Inferior parietal cortex (tissue), 1 donor: ENCODE results near the gene SETSIP.
A peak's percentile ranks its signal among the peaks of the same experiment; 100 is the strongest.
"Not testable (repeated sequence)": the region's sequence is repeated elsewhere in the genome, so short reads cannot be mapped to it uniquely, and the experiment has no call there.

Experiments used
- DNase-seq: peaks from one replicate; pipeline ENCODE4 v3.0.0-alpha.2; 2016; ENCODE audit errors: extremely low spot score

The SETSIP gene, protein sequence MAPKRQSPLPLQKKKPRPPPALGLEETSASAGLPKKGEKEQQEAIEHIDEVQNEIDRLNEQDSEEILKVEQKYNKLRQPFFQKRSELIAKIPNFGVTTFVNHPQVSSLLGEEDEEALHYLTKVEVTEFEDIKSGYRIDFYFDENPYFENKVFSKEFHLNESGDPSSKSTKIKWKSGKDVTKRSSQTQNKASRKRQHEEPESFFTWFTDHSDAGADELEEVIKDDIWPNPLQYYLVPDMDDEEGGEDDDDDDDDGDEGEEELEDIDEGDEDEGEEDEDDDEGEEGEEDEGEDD

DNA sequence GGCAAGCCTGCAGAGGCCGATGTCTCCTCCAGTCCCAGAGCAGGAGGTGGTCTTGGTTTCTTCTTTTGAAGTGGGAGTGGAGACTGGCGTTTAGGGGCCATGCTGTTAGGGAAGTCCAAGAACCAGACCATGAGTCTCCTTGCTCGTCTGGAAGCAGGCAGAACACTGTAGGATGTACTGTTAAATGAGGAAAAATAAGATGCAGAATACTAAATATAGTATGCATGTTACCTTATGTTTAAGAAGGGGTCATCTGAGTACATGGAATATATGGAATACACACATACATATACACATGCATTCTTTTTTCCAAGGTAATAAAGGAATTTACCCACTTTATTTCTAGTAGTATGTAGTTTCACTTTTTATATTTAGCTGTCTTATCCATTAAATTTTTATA is at the start of gene SETSIP:
SETSIP (minus strand) TSS at position 101 of the 400 bp plus-strand sequence; CDS start at position 101, 0 bp downstream.
- no peak for DNase-seq

DNA sequence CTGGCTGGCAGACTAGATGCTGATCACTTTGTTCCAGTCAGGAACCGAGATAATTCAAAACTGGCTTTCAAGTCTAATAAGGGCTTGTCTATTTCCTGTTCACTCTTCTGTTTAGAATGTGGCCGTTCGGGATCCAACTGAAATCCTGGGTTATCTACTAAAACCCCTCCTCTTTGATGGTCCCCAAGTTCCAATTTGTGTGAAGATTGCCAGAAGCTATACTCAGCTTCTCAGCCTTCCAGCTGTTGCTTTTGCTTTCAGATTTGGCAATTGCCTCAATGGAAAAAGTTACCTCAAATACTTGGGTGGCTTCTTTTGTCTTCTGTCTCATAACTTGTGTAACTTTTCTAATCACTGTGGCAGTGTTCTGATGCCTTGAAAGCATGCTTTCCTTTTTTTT is 48.7 kb upstream of the SETSIP start:
- no peak for DNase-seq

DNA sequence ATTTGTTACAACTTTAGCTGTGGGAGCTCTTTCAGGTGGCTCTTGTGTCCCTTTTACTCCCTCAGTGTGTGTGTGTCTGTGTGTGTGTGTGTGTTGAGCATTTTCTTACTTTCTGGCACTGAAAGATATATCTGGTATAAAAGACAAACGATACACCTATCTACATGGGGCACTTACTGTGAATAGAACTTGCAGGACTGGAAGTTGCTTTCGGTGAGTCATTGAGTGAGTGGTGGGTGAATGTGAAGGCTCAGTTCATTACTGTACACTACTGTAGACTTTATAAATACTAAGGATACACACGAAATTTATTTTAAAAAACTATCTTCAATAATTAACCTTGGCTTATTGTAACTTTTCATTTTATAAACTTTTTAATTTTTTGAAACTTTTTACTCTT is 43.6 kb upstream of the SETSIP start:
- DNase-seq: no peak

DNA sequence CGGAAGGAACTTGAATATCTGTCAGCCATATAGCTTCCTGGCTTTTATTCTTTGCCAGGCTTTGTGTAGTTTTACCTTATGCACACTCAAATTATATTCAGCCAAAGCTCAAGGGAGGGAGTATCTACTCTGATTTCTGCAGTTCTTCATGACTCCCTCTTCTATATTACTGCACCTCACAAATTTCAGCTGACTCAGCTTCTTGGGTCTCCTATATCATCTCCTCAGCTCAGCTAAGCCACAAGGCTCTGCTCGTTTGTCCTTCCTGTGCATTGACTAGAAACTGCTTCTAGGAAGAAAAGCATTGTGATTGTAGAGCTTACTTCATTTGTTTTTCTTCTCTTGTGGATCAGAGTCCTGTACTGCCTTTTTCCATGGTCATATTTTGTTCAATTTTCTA is 42.3 kb upstream of the SETSIP start:
- no peak for DNase-seq

DNA sequence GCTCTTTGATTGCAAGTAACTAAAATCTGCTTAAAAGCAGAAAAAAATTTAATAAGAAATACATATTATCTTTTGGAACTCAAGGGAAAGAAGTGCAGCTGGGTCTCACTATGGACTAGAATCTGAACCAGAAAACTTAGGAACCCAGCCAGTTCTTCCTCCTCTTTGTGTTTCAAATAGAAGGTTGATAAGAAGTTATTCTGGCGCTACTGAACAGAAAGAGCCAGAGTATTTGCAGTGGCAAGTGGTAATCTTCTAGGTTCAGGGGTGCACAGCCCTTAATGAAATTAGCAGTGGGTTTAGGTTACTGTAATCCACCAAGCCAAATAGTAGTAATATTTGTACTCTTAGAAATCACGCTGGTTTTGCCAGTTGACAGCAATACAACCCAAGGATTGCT is 33.4 kb upstream of the SETSIP start:
- no peak for DNase-seq

DNA sequence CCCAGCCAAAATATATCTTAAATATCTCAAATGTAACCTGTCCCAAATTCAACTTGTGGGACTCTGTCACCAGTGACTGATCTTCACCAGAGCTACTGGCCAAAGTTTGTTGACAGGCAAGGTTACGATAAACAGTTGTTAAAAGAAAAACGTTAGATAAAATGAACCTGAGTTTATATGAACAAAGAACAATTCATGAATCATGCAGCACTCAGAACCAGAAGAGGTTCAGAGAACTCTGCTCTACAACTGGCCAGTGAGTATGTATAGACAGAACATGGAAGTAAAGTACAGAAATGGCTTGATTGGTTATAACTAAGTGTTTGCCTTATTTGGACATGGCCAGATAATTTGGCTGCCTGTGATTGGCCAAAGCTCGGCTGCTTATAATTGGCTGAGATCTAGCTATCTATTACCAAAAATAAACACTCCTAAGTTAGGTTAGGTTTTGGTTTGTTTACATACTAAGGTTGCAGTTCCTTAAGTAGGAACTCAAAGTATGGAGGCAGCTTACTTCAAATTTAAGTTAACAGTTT is 30.4 kb upstream of the SETSIP start:
- DNase-seq: no peak

DNA sequence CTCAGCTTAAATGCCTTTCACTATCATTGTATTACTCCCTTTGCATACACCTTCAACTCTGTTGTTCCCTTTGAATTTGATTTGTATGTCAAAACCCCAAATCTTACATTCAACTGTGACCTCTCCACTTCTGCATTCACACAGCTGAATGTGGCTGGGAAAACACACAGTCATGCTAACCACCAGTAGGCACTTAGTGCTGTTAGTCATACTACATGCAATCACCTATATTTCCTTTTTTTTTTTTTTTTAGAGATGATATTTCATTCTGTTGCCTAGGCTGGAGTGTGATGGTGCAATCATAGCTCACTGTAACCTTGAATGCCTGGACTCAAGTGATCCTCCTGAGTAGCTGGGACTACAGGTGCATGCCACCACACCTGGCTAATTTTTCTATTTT is 21.1 kb upstream of the SETSIP start:
- DNase-seq: no peak

DNA sequence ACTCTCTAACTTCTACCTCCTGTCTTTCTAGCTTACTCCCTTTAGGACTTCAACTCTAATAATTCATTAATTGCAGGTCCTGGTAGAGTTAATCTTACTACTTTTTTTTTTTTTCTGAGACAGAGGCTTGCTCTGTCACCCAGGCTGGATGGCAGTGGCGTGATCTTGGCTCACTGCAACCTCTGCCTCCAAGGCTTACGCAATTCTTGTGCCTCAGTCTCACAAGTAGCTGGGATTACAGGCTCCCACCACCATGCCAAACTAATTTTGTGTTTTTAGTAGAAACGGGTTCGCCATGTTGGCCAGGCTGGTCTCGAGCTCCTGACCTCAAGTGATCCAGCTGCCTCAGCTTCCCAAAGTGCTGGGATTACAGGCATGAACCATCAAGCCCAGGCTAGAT is 20.7 kb upstream of the SETSIP start:
- no peak for DNase-seq

DNA sequence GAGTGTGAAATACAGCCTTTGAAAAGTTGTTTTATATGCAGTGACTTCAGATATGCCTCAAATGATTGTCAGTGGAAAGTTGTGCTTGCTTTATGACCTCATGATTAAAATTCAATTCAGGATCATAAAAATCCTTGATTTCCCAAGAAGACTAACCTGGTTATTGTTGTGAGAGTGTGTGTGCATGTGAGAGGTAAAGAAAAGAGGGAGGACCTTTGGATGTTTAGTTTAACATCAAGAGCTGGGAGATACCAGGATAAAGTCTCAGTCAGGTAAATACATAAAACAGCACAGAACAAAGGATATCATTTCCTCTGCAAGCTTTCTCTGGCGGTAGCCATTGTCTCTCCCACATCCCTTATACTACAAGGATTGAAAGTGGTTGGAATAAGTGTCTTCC is 19.4 kb upstream of the SETSIP start:
- DNase-seq: no peak

DNA sequence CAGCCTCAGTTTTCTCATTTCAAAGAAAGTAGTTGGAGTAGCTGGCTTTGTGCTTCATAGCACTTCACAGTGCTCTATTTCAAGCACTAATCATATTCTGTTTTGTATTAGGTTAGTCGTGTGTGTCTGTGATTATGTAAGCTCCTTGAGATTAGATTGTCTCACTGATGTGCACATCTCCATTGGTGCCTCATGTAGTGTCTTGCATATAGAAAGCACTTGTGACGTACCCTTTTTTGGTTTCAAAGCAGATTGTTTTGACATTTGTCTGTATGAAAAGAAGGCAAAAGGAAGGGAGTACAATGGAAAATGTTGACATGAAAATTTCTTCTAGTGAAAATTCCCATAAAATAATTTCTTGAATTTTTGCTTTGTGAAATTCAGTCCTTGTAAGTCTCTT is 18.9 kb upstream of the SETSIP start:
- DNase-seq: no peak

DNA sequence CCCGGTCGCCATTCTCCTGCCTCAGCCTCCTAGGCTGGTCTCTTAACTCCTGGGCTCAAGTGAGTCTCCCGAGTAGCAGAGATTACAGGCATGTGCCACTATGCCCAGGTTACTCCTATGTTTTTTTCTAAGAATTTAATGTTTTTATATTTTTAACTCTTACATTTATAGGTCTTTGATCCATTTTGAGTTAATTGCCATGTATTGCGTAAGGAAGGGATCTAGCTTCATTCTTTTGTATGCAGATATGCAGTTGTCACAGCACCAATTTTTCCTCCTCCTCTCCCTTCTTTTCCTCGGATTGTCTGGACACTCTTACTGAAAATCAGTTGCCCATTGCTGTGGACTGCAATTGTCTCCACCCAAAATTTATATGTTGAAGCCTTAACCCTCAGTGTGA is 16.4 kb upstream of the SETSIP start:
- DNase-seq: no peak

DNA sequence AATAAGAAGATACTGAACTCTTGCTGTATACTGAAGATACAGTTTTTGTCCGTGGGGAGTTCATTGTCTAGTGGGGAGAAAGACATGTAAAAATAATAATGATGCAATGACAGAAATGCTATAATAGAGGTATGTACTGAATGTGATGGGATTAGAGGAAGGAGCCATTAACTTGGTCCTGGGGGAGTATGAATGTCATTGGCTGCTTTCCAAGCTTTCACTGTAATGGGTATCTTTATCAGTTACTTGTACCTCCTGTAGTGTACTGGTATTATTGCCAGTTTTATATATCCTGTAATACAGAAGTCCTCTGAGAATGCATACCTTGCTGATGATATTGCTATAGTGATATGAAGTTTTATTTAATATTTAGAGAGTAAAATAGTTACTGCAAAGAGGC is 12.3 kb upstream of the SETSIP start:
- DNase-seq: no peak

DNA sequence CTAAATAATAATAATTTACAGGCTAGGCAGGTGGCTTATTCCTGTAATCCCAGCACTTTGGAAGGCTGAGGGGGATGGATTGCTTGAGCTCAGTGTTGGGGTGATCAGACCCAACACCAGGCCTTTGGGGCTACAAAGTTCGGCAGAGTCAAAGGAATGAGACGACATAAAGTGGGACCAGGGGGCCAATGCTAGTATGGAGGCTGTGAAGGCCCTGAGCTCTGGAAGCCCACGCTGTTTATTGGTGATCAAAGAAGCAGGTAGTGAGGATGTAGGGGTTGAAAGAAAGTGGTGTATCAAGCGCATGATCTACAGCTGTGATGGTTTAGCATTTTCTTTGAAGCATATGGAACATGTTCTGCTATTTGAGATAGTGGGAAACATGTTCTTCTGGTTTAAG is 10.5 kb upstream of the SETSIP start:
- DNase-seq: no peak

DNA sequence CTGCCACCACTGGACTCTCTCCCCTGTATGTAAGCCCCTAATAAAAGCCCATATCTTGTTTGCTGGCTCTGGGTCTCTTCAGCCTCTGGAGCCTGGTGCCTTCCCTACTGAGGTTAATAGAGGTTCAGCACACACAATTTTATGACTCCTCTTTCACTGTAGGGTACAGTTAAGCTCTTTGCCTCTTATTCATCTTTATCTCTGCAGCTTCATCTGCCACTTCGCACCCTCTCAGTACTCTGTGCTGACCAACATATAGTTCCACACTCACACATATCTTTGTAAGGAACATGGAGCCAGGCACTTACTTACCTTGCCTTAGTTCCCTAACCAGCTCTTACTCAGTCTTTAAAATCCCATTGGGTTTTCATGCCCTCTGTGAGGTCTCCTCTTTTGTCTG is 9.4 kb upstream of the SETSIP start:
- DNase-seq: no peak

DNA sequence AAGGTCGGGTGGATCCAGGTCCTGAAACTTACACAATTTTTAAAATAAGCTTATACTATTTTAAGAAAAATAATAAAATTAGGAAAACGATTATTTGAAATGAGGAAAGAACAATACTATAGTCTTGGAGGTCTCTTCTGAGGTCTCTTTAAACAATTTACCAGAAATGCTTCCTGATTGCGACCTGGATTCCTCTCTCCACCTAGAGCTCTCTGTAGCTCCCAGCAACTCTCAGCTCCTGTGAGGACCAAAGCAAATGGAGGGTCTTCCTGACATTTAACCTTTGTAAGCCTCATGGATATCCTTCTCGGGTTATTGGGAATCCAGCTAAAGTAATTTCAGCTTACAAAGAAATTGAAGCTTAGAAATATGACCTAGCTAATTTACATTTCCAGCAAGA is 5.8 kb upstream of the SETSIP start:
- no peak for DNase-seq

DNA sequence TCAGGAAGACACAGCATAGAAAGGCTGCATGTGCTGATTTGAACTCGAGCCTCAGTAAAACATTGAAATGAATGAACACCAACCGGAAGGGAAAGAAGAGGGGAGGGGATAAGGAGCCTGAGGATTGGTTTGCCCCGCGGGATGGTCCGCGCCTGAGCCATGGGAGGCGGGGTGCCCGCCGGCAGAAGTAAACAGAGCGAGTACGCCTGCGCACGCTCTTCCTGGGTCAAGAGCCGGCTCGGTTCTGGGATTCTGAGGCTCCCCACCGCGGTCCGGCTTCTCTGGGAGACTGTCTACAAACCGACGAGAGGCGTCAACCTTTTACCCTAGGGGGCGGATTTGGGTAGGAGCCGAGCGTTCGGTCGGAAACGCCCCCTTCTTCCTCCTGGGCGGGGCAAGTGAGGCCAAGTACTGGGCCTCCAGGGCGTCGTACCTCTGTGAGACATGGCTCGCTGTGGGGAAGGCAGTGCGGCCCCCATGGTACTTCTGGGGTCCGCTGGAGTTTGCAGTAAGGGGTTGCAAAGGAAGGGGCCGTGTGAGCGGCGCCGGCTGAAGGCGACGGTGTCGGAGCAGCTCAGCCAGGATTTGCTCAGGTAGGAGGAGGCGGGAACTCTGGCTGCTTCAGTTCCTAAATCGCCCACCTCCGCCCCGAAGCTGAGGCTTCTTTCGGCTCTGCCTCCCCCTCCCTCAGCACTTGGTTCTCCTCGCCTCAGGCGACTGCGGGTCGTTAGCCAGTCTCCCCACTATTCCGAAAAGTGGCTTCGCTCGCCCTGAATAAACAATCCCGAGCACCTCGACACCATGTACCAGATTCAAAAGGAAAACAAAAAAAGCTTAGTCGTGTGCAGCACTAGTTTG is 5.1 kb upstream of the SETSIP start, which contains the start of gene BTBD8:
BTBD8 (plus strand) TSS at position 218 of the 858 bp plus-strand sequence; CDS start at position 445, 227 bp downstream.
- DNase-seq: peak; percentile 88

DNA sequence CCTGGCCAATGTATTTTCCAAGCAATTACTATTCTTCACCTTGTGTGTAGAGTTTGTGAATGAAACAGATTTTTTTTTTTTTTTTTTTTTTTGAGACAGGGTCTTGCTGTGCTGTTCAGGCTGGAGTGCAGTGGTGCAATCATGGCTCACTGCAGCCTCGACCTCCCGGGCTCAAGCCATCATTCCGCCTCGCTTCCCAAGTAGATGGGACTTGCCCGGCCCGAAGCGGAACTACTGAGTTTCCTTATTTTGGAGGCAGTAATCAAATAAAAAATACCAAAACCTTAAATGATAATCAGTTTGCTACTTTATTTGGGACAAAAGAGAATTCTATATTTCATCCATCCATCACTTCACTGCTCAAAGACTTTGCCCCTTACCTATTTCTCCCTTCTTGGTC is 4.2 kb upstream of the SETSIP start:
- DNase-seq: no peak

DNA sequence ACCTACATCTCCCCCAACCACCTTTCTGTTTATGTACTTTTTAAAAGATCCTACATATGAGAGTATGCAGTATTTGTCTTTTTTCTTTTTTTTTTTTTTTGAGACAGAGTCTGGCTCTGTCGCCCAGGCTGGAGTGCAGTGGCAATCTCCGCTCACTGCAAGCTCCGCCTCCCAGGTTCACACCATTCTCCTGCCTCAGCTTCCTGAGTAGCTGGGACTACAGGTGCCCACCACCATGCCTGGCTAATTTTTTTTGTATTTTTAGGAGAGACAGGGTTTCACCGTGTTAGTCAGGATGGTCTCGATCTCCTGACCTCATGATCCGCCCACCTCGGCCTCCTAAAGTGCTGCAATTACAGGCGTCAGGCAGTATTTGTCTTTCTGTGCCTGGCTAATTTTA is 2.9 kb upstream of the SETSIP start:
- not testable (repeated sequence) for DNase-seq

DNA sequence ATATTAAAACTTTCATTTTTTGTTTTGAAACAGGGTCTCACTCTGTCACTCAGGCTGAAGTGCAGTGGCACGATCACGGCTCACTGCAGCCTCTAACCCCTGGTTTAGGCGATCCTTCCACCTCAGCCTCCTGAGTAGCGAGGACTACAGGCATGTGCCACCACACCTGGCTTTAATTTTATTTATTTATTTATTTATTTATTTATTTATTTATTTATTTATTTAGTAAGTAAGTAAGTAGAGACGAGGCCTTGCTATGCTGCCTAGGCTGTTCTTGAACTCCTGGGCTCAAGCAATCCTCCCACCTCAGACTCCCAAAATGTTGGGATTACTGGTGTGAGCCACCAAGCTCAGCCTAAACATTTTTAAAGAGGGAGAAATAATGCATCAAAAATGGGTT is 1.2 kb upstream of the SETSIP start:
- DNase-seq: no peak

DNA sequence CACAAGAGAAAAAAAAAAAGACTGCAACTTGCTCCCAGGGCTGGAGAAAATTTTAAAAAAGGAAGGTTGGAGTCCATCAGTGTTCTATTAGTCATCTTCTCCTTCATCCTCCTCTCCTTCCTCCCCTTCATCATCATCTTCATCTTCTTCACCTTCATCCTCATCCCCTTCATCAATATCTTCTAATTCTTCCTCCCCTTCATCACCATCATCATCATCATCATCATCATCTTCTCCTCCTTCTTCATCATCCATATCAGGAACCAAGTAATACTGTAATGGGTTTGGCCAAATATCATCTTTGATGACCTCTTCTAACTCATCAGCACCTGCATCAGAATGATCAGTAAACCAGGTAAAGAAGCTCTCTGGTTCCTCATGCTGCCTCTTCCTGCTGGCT is 765 bp downstream of the SETSIP start:
- DNase-seq: not testable (repeated sequence)

DNA sequence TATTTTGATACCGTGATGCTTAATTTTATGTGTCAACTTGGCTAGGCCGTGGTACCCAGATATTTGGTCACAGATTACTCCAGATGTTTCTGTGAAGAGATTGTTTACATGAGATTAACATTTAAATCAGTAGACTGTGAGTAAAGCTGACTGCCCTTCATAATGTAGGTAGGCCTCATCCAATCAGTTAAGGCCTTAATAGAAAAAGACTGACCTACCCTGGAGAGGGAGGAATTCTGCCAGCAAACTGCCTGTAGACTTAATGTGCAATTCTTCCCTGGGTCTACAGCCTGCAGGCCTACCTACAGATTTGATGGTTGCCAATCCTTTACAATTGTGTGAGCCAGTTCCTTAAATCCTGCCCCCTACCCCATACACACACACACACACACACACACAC is 4.3 kb downstream of the SETSIP start:
- no peak for DNase-seq

DNA sequence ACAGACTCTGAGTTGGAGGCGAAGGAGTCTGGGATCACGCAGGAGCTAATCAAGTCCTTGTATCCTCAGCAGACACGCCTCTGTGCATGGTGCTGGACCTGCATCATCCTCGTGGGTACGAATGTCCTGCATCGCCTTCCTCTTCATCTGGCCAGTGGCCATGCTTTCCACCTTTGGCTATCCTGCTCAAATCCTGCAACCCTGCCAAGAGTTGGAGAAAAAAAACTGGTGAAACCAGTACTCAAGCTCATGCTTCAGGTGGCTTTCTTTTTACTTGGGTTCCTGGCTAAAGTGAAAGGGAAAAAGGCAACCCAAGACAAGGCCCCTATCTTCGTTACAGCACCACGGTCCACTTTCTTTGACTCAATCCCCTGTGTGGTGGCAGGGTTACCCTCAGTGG is 8.9 kb downstream of the SETSIP start:
- no peak for DNase-seq

DNA sequence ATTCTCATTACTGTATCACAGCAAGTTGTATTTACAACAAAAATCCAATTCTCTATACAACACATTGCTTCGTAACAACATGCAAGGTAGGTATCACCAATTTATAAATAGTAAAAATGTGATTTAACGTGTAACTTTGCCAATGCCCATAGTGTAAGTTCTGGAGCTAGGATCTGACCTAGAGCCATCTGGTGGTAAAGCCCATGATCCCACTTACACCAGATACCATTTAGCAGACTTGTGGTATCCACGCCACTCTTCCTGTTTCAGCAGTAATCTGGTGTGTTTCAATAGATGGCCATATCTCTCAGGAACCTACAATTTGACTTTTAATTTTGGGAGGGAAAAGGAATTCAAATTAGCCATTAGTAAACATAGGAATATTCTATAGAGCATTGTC is 10.2 kb downstream of the SETSIP start:
- DNase-seq: no peak
